Skin of body (tissue), 2 donors: ENCODE data around the gene ARG2. TPM values are rescaled to one million over a fixed set of nuclear protein-coding genes. Genes with fewer than 3 reads are reported as not detected.
A peak's percentile ranks its signal among the peaks of the same experiment; 100 is the strongest.

Experiments
- DNase-seq: peaks from one replicate; lab custom pipeline; 2025; lab: John Stamatoyannopoulos, UW
- total RNA-seq: library from RNA; depleted of rRNA; stranded (reverse); fragments of >200 nt; gene quantifications from one replicate; pipeline ENCODE4 v1.2.3, GENCODE V29; 2014

ARG2 gene
- total RNA-seq, 1 donor from 2014 or later: 2.9 TPM

- no peak for DNase-seq
Observed at GRCh38 chr14:67636361-67636919, 16.7 kb downstream of the ARG2 start.

DNA sequence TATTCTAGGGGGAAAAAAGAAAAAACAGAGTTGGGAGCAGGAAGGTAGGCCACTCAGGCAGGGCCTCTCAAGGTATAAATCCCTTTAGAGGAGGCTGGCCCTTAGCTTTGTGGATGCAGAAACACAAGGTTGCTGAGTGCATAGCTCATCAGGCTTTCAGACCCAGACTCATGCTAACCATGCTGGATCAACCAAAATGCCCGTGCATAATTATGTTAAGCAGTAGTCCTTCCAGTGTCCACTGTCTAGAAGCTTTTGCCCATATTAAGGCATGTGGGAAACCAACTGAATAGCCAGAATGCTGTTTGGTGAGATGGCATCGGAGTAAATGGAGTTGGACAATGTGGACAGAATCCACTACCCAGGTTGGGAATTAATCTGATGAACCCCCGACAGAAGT lies 18.9 kb downstream of the ARG2 start:
- DNase-seq: no peak

DNA sequence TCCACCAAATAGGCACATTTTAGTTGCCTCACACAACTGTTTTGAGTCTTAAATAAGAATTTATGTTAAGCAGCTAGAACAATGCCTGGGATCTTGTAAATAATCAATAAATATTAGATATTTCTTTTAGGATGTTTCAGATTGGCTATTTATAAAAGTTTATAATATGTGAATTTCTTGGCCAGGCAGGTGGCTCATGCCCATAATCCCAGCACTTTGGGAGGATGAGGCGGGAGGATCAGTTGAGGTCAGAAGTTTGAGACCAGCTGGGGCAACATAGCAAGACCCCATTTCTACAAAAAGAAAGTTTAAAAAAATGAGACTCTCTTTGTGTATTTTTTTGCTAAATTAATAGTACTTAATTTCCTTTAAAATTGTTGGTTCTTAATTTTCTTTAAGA lies 21.8 kb downstream of the ARG2 start:
- DNase-seq: no peak

DNA sequence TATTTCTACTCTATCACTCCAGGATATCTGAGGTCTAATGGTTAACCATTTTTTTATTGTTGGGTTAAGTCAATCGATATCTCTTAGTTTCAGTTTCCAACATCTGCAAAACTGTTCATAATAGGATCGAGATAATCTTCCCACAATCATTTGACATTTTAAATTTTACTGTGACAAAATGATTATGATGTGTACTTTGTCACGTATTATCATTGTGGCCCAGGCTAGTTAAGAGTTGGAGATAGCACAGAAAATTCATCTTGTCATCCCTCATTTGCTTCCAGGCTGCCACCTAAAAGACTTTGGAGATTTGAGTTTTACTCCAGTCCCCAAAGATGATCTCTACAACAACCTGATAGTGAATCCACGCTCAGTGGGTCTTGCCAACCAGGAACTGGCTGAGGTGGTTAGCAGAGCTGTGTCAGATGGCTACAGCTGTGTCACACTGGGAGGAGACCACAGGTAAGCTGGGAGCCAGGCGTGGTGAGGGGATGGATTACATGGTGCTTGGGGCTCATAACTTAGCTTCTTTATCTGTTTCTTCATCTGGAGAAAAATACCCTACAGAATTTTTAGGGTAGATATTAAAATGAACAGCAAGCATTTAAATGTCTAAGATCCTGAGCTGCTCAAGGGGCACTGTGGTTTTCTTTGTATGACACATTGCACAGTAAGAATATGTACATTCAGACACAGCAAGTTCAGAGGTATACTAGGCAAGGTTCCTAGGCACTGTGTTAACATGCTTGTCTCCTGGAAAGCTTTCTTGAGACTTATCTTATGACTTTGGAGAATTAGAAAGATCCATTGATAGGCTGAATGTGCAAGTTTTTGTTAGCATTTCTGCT lies 22.4 kb downstream of the ARG2 start:
- no peak for DNase-seq

GRCh38 chr14:67643713-67644112 lies 24.0 kb downstream of the ARG2 start:
- no peak for DNase-seq

GRCh38 chr14:67644428-67644827 lies 24.7 kb downstream of the ARG2 start:
- no peak for DNase-seq

- DNase-seq: no peak
Observed at GRCh38 chr14:67645414-67645813, 25.7 kb downstream of the ARG2 start.

GRCh38 chr14:67646131-67646530 lies 26.4 kb downstream of the ARG2 start:
- DNase-seq: no peak

GRCh38 chr14:67650151-67650550 lies 30.4 kb downstream of the ARG2 start:
- DNase-seq: no peak

DNA sequence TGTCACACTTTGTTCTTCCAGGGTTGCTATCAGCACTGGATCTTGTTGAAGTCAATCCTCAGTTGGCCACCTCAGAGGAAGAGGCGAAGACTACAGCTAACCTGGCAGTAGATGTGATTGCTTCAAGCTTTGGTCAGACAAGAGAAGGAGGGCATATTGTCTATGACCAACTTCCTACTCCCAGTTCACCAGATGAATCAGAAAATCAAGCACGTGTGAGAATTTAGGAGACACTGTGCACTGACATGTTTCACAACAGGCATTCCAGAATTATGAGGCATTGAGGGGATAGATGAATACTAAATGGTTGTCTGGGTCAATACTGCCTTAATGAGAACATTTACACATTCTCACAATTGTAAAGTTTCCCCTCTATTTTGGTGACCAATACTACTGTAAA lies 31.0 kb downstream of the ARG2 start:
- DNase-seq: no peak

DNA sequence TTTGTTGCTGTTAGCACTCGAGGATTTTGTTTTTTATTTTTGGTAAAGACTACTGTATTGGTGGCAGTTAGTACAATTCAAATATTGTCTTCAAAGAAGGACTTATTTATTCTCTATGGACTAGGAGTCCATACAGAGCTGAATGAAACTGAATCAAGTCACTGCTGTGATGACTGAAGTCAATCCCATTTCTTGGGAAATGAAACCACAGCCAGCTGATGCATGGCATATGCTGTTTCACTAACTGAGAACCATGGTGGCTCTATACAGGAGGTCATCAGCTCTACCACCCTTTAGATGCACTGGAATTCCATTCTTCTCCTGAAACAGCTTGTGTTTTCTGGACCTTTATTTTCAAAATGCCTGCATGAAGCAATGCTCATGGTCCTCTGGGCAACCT lies 32.5 kb downstream of the ARG2 start:
- DNase-seq: no peak

DNA sequence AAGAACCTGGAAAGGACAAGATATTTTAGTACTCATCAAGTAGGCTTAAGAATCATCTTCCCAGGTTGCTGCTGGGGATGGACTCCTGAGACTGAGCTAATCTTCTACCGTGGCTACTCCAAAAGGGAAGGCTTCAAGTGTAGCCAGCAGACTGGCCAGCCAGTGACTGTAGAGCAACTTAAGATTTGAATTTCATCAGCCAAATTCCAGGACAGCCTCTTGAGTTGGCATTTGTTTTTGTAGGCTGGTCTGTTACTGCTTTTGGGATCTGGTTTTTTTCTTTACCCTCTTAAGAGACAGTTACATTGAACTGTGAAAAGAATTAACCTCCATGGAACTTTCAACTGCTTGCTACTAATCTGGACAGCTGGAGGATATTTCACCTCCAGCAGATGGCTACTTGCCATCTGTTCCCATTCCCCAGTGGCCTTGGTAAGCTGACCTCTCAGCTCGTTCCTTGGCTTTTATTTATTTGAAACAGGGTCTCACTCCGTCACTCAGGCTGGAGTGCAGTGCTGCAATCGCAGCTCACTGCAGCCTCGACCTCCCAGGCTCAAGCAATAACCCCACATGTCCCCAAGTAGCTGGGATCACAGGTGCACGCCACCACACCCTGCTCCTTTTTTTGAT lies 34.0 kb downstream of the ARG2 start:
- DNase-seq: no peak

DNA sequence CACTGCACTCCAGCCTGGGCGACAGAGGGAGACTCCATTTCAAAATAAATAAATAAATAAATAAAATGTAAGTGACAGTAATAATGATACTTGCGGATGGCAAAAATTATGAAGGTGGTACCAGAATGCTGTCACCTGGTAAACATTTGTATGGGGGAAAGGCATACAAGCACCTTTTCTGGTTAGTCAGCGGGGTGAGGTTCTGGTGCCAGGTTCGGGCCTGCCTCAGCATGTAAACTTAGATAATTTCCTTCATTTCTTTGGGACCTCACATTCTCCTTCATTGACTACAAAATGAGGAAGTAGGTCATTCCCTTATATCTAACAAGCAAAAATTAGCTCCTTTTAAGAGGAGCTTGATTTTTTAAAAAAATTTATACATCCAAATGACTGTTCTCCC lies 43.9 kb downstream of the ARG2 start:
- DNase-seq: no peak

- DNase-seq: no peak
Observed at GRCh38 chr14:67665868-67666267, 46.1 kb downstream of the ARG2 start.

GRCh38 chr14:67666750-67667449 lies 47.2 kb downstream of the ARG2 start:
- DNase-seq: peak; percentile 48

DNA sequence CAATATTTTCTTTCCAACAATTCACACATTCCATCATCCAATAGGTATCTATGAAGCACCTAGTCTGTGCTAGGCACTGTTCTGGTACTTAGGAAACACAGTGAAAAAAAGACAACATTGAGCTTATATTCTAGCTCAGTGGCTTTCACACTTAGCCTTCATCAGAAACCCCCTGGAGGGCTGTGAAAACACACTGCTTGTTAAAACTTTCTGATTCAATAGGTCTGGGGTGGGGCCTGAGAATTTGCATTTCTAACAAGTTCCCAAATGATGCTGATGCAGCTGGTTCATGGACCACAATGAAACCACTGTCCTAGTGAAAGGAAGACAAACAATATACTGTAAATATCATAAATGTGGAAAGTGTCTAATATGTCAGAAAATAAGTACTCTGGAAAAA lies 48.8 kb downstream of the ARG2 start:
- no peak for DNase-seq

DNA sequence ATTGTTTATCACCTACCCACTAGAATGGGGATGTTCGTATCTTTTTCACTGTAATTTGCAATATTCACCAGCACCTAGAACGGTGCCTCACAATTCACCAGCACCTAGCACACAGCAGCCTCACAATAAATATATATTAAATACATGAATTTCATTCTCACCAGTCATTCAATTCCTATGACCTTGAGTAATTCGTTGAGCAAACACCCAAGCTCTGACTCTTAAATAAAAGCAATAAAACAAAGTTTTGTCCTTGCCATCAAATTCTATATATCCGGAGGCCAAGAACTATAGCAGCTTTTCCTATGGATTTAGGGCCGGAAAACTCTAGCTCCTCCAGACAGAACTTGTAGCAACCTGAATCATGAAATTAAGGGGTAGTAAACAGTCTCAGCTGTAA lies 53.7 kb downstream of the ARG2 start:
- DNase-seq: no peak

- DNase-seq: no peak
Observed at GRCh38 chr14:67674139-67674479, 54.4 kb downstream of the ARG2 start.

DNA sequence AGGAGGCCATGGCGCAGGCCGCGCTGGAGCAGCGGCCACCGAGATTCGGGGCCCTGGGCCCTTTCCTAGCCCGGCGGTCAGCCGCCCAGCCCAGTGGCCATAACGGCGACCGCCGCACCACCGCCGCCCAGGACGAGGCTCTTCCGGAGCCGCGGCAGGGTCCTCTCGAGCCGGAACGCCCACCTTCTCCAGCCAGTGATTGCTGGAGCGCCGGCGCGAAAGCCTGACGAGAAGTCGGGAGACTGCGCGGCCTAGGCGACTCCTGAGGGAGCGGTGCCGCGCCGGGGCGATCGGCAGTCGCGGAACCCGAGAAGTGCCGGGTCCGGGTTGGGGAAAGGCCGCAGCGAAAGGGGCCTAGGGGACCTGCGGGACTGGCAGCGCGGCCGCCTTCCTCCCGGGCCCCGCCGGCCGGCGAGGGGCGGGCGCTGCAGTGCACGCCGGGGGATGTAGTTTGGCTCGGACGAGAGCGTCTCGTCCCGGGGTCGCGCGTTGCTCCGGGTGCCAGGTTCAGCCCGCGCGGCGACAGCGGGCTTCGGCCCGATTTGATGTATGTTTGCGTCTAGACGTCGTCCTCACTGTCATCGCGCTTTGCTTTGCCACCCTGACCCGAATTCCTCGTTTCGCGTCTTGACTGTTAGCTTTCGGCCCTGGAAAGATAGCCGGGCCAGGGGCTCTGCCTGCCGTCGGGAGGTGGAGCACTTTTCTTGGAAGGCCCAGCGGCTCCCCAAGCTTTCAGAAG lies 54.9 kb downstream of the ARG2 start, which contains the start of gene VTI1B:
VTI1B (minus strand) TSS at position 153 of the 739 bp plus-strand sequence; CDS start at position 10, 143 bp downstream.
- DNase-seq: peak; percentile 81

GRCh38 chr14:67675219-67675582 lies 55.5 kb downstream of the ARG2 start:
- DNase-seq: no peak

- no peak for DNase-seq
Observed at GRCh38 chr14:67679006-67679405, 59.3 kb downstream of the ARG2 start.
